Stomach (tissue), 4 donors: Measurements from ENCODE around the gene THSD7B.

Experiments
- CTCF ChIP-seq, 7 experiments: fragments of 450-650 bp in 4 of 7; fragments of 200-600 bp in 3 of 7; sonication (generic) in 3 of 7; IDR thresholded peaks; one replicate each; pipeline ENCODE4 v1.5.1; 2016 to 2019; ENCODE audit warnings: antibody characterized with exemption in 7 of 7, control low read depth in 2 of 7, mild to moderate bottlenecking in 1 of 7
- EP300 ChIP-seq: sonication (generic); formaldehyde crosslinking; IDR thresholded peaks from one replicate; pipeline ENCODE4 v1.6.1; 2017; ENCODE audit warnings: antibody characterized with exemption

GRCh38 chr2:137051778-137052398 lies 286.5 kb downstream of the THSD7B start:
- TF ChIP-seq CTCF (IDR thresholded peaks at IDR 0.05) = no peak
- no peak for TF ChIP-seq EP300
